GM12878 (cell line): ENCODE results near the gene BICRA. TPM values are rescaled to one million over a fixed set of nuclear protein-coding genes. Genes with fewer than 3 reads are reported as not detected.

Experiments
- BCL11A ChIP-seq: IDR thresholded peaks from 2 replicates; pipeline ENCODE4 v1.6.1; 2011; ENCODE audit warnings: low read depth, low read length
- CBFB ChIP-seq: IDR thresholded peaks from 2 replicates; pipeline ENCODE4 v1.6.1; 2016; ENCODE audit warnings: antibody characterized with exemption, low read depth
- CUX1 ChIP-seq: IDR thresholded peaks from 2 replicates; pipeline ENCODE4 v1.6.1; 2012; ENCODE audit warnings: improper control_type of control experiment, low read depth, low read length; ENCODE audit not compliant: insufficient replicate concordance
- MAX ChIP-seq: IDR thresholded peaks from 2 replicates; pipeline ENCODE4 v1.6.1; 2012; ENCODE audit warnings: low read depth, low read length, improper control_type of control experiment
- MTA3 ChIP-seq: IDR thresholded peaks from 2 replicates; pipeline ENCODE4 v1.6.1; 2012; ENCODE audit warnings: low read length, inconsistent platforms, borderline replicate concordance
- NR2C2 ChIP-seq: IDR thresholded peaks from 2 replicates; pipeline ENCODE4 v1.6.1; 2011; ENCODE audit warnings: borderline replicate concordance, low read depth; ENCODE audit not compliant: control insufficient read depth, insufficient read length
- PBX3 ChIP-seq: IDR thresholded peaks from 2 replicates; pipeline ENCODE4 v1.6.1; 2011; ENCODE audit warnings: mild to moderate bottlenecking, low read depth, low read length, moderate library complexity; ENCODE audit not compliant: insufficient replicate concordance
- REST ChIP-seq: IDR thresholded peaks from 2 replicates; pipeline ENCODE4 v1.6.1; 2012; ENCODE audit warnings: mild to moderate bottlenecking, low read depth, low read length
- RUNX3 ChIP-seq: IDR thresholded peaks from 2 replicates; pipeline ENCODE4 v1.6.1; 2012; ENCODE audit warnings: low read length, inconsistent platforms
- SIX5 ChIP-seq: IDR thresholded peaks from 2 replicates; pipeline ENCODE4 v1.6.1; 2011; ENCODE audit warnings: mild to moderate bottlenecking, low read depth, low read length, moderate library complexity; ENCODE audit not compliant: severe bottlenecking
- SMARCA5 ChIP-seq: fragments of 450-650 bp; IDR thresholded peaks from 2 replicates; pipeline ENCODE4 v1.6.1; 2017; ENCODE audit warnings: mild to moderate bottlenecking
- SREBF1 ChIP-seq: IDR thresholded peaks from 2 replicates; pipeline ENCODE4 v1.6.1; 2012; ENCODE audit warnings: mild to moderate bottlenecking, low read length
- SREBF2 ChIP-seq: IDR thresholded peaks from 2 replicates; pipeline ENCODE4 v1.6.1; 2012; ENCODE audit warnings: mild to moderate bottlenecking, low read length
- TAF1 ChIP-seq: IDR thresholded peaks from 2 replicates; pipeline ENCODE4 v1.6.1; 2011; ENCODE audit warnings: mild to moderate bottlenecking, low read depth, low read length, borderline replicate concordance
- polyA plus RNA-seq, 11 experiments: library from polyadenylated mRNA; depleted of rRNA in 4 of 11; unstranded in 6 of 11; stranded (reverse) in 5 of 11; fragments of >200 nt; fragmentation: Nextera tagmentation in 4 of 11; fragmentation: Illumina TruSeq in 1 of 11; extraction: Ambion mirVana in 4 of 11; extraction: Trizol in 1 of 11; gene quantifications; 1 replicate in 1 of 11; 2 replicates in 10 of 11; pipeline versions ENCODE4 v1.2.1 to v1.2.3, GENCODE V29; 2011 to 2016; ENCODE audit warnings: inconsistent platforms in 2 of 11, missing spikeins in 2 of 11, low read depth in 1 of 11
- total RNA-seq, 4 experiments: library from RNA; depleted of rRNA in 3 of 4; stranded (reverse); fragments of >200 nt in 3 of 4; fragmentation: Illumina TruSeq in 1 of 4; extraction: Trizol in 1 of 4; gene quantifications; 2 replicates each; pipeline versions ENCODE4 v1.2.1 to v1.2.3, GENCODE V29; 2013 to 2021
- TF ChIP-seq, protein P1 (sequence below): fragments of 450-650 bp; IDR thresholded peaks from 2 replicates; pipeline ENCODE4 v1.6.1; 2018; ENCODE audit warnings: borderline replicate concordance, mild to moderate bottlenecking; ENCODE audit not compliant: partially characterized antibody

BICRA gene
- total and polyA plus RNA-seq, 10 of the 15 experiments (the other 5 are each of a cell fraction or from before 2014, with no cell fraction given) = 0.11 to 15.3 (median 1.3) TPM

DNA sequence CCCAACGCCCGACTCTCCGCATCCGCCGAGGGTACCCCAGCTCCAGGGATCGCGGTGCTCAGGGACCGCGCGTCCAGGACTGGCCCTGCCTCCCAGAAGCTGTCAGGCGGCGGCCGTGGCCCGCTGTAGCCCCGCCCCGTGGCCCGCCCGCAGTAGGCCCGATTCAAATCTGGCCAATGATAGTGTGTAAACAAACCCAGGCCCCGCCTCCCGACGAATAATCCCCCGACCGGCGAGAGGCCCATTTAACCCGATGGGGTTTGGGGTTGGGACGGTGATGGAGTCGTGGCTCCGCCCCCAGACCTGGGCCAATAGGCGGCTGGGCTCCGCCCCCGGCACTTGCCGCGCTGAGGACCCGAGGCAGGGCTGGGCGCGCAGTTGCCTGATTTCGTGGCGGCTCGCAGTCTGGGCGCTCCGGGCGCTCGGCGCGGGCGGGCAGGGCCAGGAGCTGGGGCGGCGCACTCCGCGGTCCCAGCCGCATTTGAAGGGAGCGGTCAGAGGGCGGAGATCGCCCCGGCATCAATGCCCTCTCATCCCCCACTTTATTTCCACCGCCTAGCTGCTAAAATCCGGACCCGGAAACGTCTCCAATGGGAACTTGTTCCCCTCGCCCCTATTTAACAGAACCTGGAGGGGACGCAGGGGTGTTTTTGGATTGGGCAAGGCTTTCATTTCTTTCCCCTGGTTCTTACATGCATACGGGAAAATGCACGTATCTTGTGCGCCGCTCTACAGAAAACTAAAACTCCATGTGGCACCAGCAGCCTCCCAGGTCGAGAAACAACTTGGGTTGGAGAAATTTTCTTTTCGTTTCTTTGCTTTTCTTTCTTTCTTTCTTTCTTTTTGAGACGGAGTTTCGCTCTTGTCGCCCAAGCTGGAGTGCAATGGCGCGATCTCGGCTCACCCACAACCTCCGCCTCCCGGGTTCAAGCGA, 8.4 kb upstream of the BICRA start (continued):
- TF ChIP-seq, protein P1, sequence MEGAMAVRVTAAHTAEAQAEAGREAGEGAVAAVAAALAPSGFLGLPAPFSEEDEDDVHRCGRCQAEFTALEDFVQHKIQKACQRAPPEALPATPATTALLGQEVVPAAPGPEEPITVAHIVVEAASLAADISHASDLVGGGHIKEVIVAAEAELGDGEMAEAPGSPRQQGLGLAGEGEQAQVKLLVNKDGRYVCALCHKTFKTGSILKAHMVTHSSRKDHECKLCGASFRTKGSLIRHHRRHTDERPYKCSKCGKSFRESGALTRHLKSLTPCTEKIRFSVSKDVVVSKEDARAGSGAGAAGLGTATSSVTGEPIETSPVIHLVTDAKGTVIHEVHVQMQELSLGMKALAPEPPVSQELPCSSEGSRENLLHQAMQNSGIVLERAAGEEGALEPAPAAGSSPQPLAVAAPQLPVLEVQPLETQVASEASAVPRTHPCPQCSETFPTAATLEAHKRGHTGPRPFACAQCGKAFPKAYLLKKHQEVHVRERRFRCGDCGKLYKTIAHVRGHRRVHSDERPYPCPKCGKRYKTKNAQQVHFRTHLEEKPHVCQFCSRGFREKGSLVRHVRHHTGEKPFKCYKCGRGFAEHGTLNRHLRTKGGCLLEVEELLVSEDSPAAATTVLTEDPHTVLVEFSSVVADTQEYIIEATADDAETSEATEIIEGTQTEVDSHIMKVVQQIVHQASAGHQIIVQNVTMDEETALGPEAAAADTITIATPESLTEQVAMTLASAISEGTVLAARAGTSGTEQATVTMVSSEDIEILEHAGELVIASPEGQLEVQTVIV = no peak
- TF ChIP-seq CUX1 = no peak
- TF ChIP-seq SMARCA5 = peak; percentile 20; the same call in 1 of the 2 replicates
- TF ChIP-seq SREBF1 = no peak
- TF ChIP-seq MAX = peak; percentile 80
- TF ChIP-seq RUNX3 = peak; percentile 30; the same call in 1 of the 2 replicates
- TF ChIP-seq BCL11A = no peak
- TF ChIP-seq MTA3 = no peak
- TF ChIP-seq PBX3 = peak; percentile 14
- no peak for TF ChIP-seq SIX5
- TF ChIP-seq SREBF2 = no peak
- no peak for TF ChIP-seq CBFB
- TF ChIP-seq NR2C2 = no peak
- peak; percentile 84; the same call in 1 of the 2 replicates for TF ChIP-seq TAF1
- no peak for TF ChIP-seq REST
